HepG2 (cell line): ENCODE results near the gene CD7. TPM values are rescaled to one million over a fixed set of nuclear protein-coding genes. Genes with fewer than 3 reads are reported as not detected.

ENCODE experiments used
- ESRRA ChIP-seq: sonication (generic); formaldehyde crosslinking; IDR thresholded peaks from 2 replicates; pipeline ENCODE4 v1.5.1; 2020; ENCODE audit warnings: mild to moderate bottlenecking, low read depth, missing genetic modification reagents
- FOXJ3 ChIP-seq: sonication (generic); formaldehyde crosslinking; IDR thresholded peaks from 2 replicates; pipeline ENCODE4 v1.4.0; 2020; ENCODE audit warnings: missing genetic modification reagents, mild to moderate bottlenecking, borderline replicate concordance
- GABPB1 ChIP-seq: IDR thresholded peaks from 2 replicates; pipeline ENCODE4 v1.6.1; 2016; ENCODE audit warnings: mild to moderate bottlenecking, missing genetic modification reagents, moderate library complexity, missing compliant biosample characterization
- HNF4A ChIP-seq: sonication (generic); formaldehyde crosslinking; IDR thresholded peaks from 2 replicates; pipeline ENCODE4 v1.4.0; 2020; ENCODE audit warnings: missing genetic modification reagents
- NCOA2 ChIP-seq: sonication (generic); formaldehyde crosslinking; IDR thresholded peaks from 2 replicates; pipeline ENCODE4 v1.8.0; 2022; ENCODE audit warnings: inconsistent platforms
- NFKBIZ ChIP-seq: IDR thresholded peaks from 2 replicates; pipeline ENCODE4 v1.6.1; 2018; ENCODE audit warnings: missing genetic modification reagents, missing compliant biosample characterization
- NKX3-1 ChIP-seq: sonication (generic); formaldehyde crosslinking; IDR thresholded peaks from 2 replicates; pipeline ENCODE4 v1.5.0; 2020; ENCODE audit warnings: missing genetic modification reagents
- PHB2 ChIP-seq: fragments of 450-650 bp; IDR thresholded peaks from 2 replicates; pipeline ENCODE4 v1.6.1; 2018; ENCODE audit not compliant: partially characterized antibody
- POGZ ChIP-seq: sonication (generic); formaldehyde crosslinking; IDR thresholded peaks from 2 replicates; pipeline ENCODE4 v1.4.0; 2020; ENCODE audit warnings: mild to moderate bottlenecking, missing genetic modification reagents
- POLR2G ChIP-seq: fragments of 200-400 bp; formaldehyde crosslinking; IDR thresholded peaks from 2 replicates; pipeline ENCODE4 v1.6.1; 2018; ENCODE audit warnings: mild to moderate bottlenecking, low read depth, low read length, moderate library complexity
- RFX5 ChIP-seq: IDR thresholded peaks from 2 replicates; pipeline ENCODE4 v1.6.1; 2011; ENCODE audit warnings: low read depth, low read length, improper control_type of control experiment
- ZFP36L1 ChIP-seq: sonication (generic); formaldehyde crosslinking; IDR thresholded peaks from 2 replicates; pipeline ENCODE4 v1.8.0; 2022; ENCODE audit warnings: mild to moderate bottlenecking, missing genetic modification reagents, moderate library complexity
- ZFY ChIP-seq: sonication (generic); formaldehyde crosslinking; IDR thresholded peaks from 2 replicates; pipeline ENCODE4 v1.4.0; 2020; ENCODE audit warnings: missing genetic modification reagents
- ZNF224 ChIP-seq: sonication (generic); formaldehyde crosslinking; IDR thresholded peaks from 2 replicates; pipeline ENCODE4 v1.5.0; 2020; ENCODE audit warnings: mild to moderate bottlenecking, missing genetic modification reagents
- ZNF577 ChIP-seq: sonication (generic); formaldehyde crosslinking; IDR thresholded peaks from 2 replicates; pipeline ENCODE4 v1.4.0; 2020; ENCODE audit warnings: mild to moderate bottlenecking, low read depth, missing genetic modification reagents, borderline replicate concordance
- ZNF605 ChIP-seq: sonication (generic); formaldehyde crosslinking; IDR thresholded peaks from 2 replicates; pipeline ENCODE4 v1.8.0; 2022; ENCODE audit warnings: mild to moderate bottlenecking, missing genetic modification reagents
- ZNF749 ChIP-seq: sonication (generic); formaldehyde crosslinking; IDR thresholded peaks from 2 replicates; pipeline ENCODE4 v1.8.0; 2022; ENCODE audit warnings: mild to moderate bottlenecking, missing genetic modification reagents, moderate library complexity, borderline replicate concordance
- polyA plus RNA-seq, 8 experiments: library from polyadenylated mRNA; depleted of rRNA in 3 of 8; stranded (reverse) in 7 of 8; unstranded in 1 of 8; fragments of >200 nt; fragmentation: Illumina TruSeq in 4 of 8; extraction: Trizol in 4 of 8; gene quantifications; 2 replicates each; pipeline versions ENCODE4 v1.2.1 to v1.2.3, GENCODE V29; 2011 to 2016; ENCODE audit warnings: low read depth in 4 of 8, missing spikeins in 1 of 8, mixed read lengths in 1 of 8; ENCODE audit not compliant: insufficient read depth in 1 of 8
- total RNA-seq, 5 experiments: library from RNA; depleted of rRNA; stranded (reverse); fragments of >200 nt; fragmentation: Illumina TruSeq; extraction: Trizol; gene quantifications; 2 replicates each; pipeline ENCODE4 v1.2.3, GENCODE V29; 2016; ENCODE audit warnings: low read depth in 1 of 5
- TF ChIP-seq, protein P1 (sequence below): sonication (generic); formaldehyde crosslinking; IDR thresholded peaks from 2 replicates; pipeline ENCODE4 v1.5.0; 2020; ENCODE audit warnings: mild to moderate bottlenecking, missing genetic modification reagents, borderline replicate concordance
- TF ChIP-seq, protein P2 (sequence below): sonication (generic); formaldehyde crosslinking; IDR thresholded peaks from 2 replicates; pipeline ENCODE4 v1.9.0; 2021; ENCODE audit warnings: missing genetic modification reagents, mild to moderate bottlenecking, borderline replicate concordance
- TF ChIP-seq, protein P3 (sequence below): sonication (generic); formaldehyde crosslinking; IDR thresholded peaks from 2 replicates; pipeline ENCODE4 v1.5.0; 2020; ENCODE audit warnings: missing genetic modification reagents, mild to moderate bottlenecking, borderline replicate concordance
- TF ChIP-seq, protein P4 (sequence below): sonication (generic); formaldehyde crosslinking; IDR thresholded peaks from 2 replicates; pipeline ENCODE4 v1.8.0; 2022; ENCODE audit warnings: mild to moderate bottlenecking, missing genetic modification reagents
- TF ChIP-seq, protein P5 (sequence below): sonication (generic); formaldehyde crosslinking; IDR thresholded peaks from 2 replicates; pipeline ENCODE4 v1.4.0; 2020; ENCODE audit warnings: low read depth, mild to moderate bottlenecking, missing genetic modification reagents
- TF ChIP-seq, protein P6 (sequence below): IDR thresholded peaks from 2 replicates; pipeline ENCODE4 v1.6.1; 2016; ENCODE audit warnings: low read depth, borderline replicate concordance

Gene CD7
- total and polyA plus RNA-seq, 2 of the 13 experiments (the other 11 are each of a cell fraction or from before 2014, with no cell fraction given): 67.6 to 76.4 TPM

DNA sequence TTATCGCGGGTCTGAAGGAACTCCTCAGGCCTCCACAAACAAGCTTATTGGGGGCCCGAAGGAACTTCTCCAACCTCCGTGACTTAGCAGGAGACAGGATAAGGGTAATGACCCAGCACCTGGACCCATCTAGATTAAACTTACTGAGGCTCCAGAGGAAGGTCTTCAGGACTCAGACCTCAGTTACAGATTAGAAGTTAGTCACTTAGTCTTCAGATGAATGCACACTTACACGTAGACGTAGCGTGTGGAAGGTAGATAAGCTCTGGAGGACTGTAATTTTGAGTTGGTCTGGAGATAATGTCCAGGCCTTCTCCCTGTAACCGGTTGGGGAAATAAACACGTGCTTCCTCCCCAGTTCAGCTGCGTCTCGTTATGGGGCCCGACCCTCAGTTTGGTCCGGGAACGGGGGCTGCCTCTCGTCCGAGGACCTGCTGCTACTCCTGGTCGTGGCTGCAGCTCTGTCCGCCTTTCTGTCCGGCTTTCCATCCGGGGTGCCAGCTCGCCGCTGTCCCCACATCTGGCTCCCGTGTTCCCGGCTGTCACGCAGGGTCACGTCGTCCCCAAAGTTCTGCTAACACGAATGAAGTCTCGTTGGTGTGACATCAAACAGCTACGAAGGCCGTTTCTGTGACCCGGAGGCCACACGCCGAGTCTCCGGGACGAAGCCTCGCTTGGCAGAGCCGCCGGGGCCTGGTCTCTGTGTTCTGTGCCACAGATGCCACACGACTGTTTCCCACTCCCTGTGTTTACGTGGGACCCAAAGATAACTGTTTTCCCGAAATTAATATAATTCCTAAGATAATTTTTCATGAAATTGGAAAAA lies 28.0 kb upstream of the CD7 start (continued):
- TF ChIP-seq POLR2G: no peak; the same call in 1 of the 2 replicates
- TF ChIP-seq PHB2: no peak
- TF ChIP-seq ESRRA (CRISPR knock-in tag): no peak
- no peak for TF ChIP-seq HNF4A
- TF ChIP-seq, protein P1, sequence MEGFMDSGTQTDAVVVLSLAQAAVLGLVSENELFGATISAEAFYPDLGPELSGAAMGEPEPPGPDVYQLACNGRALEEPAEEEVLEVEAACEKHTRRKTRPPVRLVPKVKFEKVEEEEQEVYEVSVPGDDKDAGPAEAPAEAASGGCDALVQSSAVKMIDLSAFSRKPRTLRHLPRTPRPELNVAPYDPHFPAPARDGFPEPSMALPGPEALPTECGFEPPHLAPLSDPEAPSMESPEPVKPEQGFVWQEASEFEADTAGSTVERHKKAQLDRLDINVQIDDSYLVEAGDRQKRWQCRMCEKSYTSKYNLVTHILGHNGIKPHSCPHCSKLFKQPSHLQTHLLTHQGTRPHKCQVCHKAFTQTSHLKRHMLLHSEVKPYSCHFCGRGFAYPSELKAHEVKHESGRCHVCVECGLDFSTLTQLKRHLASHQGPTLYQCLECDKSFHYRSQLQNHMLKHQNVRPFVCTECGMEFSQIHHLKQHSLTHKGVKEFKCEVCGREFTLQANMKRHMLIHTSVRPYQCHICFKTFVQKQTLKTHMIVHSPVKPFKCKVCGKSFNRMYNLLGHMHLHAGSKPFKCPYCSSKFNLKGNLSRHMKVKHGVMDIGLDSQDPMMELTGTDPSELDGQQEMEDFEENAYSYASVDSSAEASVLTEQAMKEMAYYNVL (CRISPR knock-in tag): no peak
- 0 out of 2 replicates have a peak, but pooled peaks have one; percentile 33 for TF ChIP-seq GABPB1 (CRISPR knock-in tag)
- no peak for TF ChIP-seq NKX3-1
- no peak for TF ChIP-seq ZFP36L1 (CRISPR knock-in tag)
- TF ChIP-seq, protein P2, sequence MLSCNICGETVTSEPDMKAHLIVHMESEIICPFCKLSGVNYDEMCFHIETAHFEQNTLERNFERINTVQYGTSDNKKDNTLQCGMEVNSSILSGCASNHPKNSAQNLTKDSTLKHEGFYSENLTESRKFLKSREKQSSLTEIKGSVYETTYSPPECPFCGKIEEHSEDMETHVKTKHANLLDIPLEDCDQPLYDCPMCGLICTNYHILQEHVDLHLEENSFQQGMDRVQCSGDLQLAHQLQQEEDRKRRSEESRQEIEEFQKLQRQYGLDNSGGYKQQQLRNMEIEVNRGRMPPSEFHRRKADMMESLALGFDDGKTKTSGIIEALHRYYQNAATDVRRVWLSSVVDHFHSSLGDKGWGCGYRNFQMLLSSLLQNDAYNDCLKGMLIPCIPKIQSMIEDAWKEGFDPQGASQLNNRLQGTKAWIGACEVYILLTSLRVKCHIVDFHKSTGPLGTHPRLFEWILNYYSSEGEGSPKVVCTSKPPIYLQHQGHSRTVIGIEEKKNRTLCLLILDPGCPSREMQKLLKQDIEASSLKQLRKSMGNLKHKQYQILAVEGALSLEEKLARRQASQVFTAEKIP (CRISPR knock-in tag): no peak
- no peak for TF ChIP-seq ZNF224 (CRISPR knock-in tag)
- no peak for TF ChIP-seq FOXJ3
- no peak for TF ChIP-seq ZNF749 (CRISPR knock-in tag)
- no peak for TF ChIP-seq ZNF577 (CRISPR knock-in tag)
- no peak for TF ChIP-seq POGZ (CRISPR knock-in tag)
- TF ChIP-seq NCOA2 (CRISPR knock-in tag): no peak
- TF ChIP-seq, protein P3, sequence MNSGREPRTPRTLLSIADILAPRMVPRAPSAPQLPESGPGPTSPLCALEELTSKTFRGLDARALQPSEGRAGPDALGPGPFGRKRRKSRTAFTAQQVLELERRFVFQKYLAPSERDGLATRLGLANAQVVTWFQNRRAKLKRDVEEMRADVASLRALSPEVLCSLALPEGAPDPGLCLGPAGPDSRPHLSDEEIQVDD: no peak
- TF ChIP-seq, protein P4, sequence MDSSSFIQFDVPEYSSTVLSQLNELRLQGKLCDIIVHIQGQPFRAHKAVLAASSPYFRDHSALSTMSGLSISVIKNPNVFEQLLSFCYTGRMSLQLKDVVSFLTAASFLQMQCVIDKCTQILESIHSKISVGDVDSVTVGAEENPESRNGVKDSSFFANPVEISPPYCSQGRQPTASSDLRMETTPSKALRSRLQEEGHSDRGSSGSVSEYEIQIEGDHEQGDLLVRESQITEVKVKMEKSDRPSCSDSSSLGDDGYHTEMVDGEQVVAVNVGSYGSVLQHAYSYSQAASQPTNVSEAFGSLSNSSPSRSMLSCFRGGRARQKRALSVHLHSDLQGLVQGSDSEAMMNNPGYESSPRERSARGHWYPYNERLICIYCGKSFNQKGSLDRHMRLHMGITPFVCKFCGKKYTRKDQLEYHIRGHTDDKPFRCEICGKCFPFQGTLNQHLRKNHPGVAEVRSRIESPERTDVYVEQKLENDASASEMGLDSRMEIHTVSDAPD: no peak
- no peak for TF ChIP-seq RFX5
- TF ChIP-seq ZNF605: 0 out of 2 replicates have a peak, but pooled peaks have one; percentile 8
- TF ChIP-seq, protein P5, sequence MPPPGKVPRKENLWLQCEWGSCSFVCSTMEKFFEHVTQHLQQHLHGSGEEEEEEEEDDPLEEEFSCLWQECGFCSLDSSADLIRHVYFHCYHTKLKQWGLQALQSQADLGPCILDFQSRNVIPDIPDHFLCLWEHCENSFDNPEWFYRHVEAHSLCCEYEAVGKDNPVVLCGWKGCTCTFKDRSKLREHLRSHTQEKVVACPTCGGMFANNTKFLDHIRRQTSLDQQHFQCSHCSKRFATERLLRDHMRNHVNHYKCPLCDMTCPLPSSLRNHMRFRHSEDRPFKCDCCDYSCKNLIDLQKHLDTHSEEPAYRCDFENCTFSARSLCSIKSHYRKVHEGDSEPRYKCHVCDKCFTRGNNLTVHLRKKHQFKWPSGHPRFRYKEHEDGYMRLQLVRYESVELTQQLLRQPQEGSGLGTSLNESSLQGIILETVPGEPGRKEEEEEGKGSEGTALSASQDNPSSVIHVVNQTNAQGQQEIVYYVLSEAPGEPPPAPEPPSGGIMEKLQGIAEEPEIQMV: no peak
- TF ChIP-seq ZFY: peak; percentile 18
- no peak for TF ChIP-seq NFKBIZ (CRISPR knock-in tag)
- TF ChIP-seq, protein P6, sequence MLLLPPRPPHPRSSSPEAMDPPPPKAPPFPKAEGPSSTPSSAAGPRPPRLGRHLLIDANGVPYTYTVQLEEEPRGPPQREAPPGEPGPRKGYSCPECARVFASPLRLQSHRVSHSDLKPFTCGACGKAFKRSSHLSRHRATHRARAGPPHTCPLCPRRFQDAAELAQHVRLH (CRISPR knock-in tag): no peak
